DND-41 (cell line): Measurements from ENCODE around the gene VPS35L.

Experiments
- ATAC-seq: fragments of 200-7000 bp; cut with Tn5 transposase; 3 replicates; pipeline ENCODE4 v1.9.1; 2021; ENCODE audit warnings: low read depth; ENCODE audit not compliant: insufficient read depth
- DNase-seq: peaks from one replicate; pipeline ENCODE4 v3.0.0-alpha.2; 2020
- H2AFZ ChIP-seq: 2 replicates; pipeline ENCODE4 v1.6.0; 2012; ENCODE audit warnings: low read depth, low read length
- H3K27ac ChIP-seq: 2 replicates; pipeline ENCODE4 v1.5.1; 2012; ENCODE audit warnings: low read length, inconsistent platforms
- H3K27me3 ChIP-seq: fragments of 200-600 bp; sonication (generic); 2 replicates; pipeline ENCODE4 v1.6.0; 2012; ENCODE audit warnings: low read length, mild to moderate bottlenecking, inconsistent platforms; ENCODE audit not compliant: insufficient read depth, poor library complexity
- H3K36me3 ChIP-seq: 2 replicates; pipeline ENCODE4 v1.5.1; 2012; ENCODE audit warnings: low read length, inconsistent platforms; ENCODE audit not compliant: insufficient read depth
- H3K4me1 ChIP-seq: 2 replicates; pipeline ENCODE4 v1.5.1; 2012; ENCODE audit warnings: mild to moderate bottlenecking, low read length; ENCODE audit not compliant: insufficient read depth
- H3K4me2 ChIP-seq: 2 replicates; pipeline ENCODE4 v1.6.0; 2012; ENCODE audit warnings: mild to moderate bottlenecking, moderate library complexity, low read length, inconsistent platforms; ENCODE audit not compliant: insufficient read depth
- H3K4me3 ChIP-seq, 2 experiments: fragments of 200-600 bp in 1 of 2; shearing (Covaris generic) in 1 of 2; 2 replicates each; pipeline ENCODE4 v1.5.1; 2012 to 2016; ENCODE audit warnings: inconsistent platforms in 2 of 2, low read length in 2 of 2, mild to moderate bottlenecking in 2 of 2, low read depth in 1 of 2, moderate library complexity in 1 of 2
- H3K79me2 ChIP-seq: 2 replicates; pipeline ENCODE4 v1.6.0; 2012; ENCODE audit warnings: low read length, inconsistent platforms; ENCODE audit not compliant: insufficient read depth
- H3K9ac ChIP-seq: 2 replicates; pipeline ENCODE4 v1.6.0; 2012; ENCODE audit warnings: low read depth, mild to moderate bottlenecking, inconsistent platforms, low read length, moderate library complexity
- H3K9me3 ChIP-seq: 2 replicates; pipeline ENCODE4 v1.5.1; 2012; ENCODE audit warnings: low read length, moderate library complexity, mild to moderate bottlenecking, inconsistent platforms; ENCODE audit not compliant: insufficient read depth, severe bottlenecking
- H4K20me1 ChIP-seq: 2 replicates; pipeline ENCODE4 v1.6.0; 2012; ENCODE audit warnings: low read length; ENCODE audit not compliant: insufficient read depth
- CTCF ChIP-seq: IDR thresholded peaks from 2 replicates; pipeline ENCODE4 v1.5.1; 2012; ENCODE audit warnings: borderline replicate concordance, low read length, moderate library complexity, mild to moderate bottlenecking; ENCODE audit not compliant: poor library complexity, severe bottlenecking; ENCODE audit errors: extremely low read depth
- EZH2 ChIP-seq: IDR thresholded peaks from 3 replicates; pipeline ENCODE4 v1.6.1; 2012; ENCODE audit warnings: borderline replicate concordance, low read depth, mild to moderate bottlenecking, moderate library complexity, low read length, inconsistent platforms; ENCODE audit not compliant: severe bottlenecking

Gene VPS35L

GRCh38 chr16:19599968-19600716 lies 44.6 kb downstream of the VPS35L start:
- no peaks in the 10 kb centered on the region for H3K79me2 ChIP-seq
- peaks cover 7% of the 10 kb centered on the region; the same call in 1 of the 2 replicates for H4K20me1 ChIP-seq
- no peaks in the 10 kb centered on the region for H3K4me1 ChIP-seq
- no peak overlapping the region for H3K4me2 ChIP-seq
- no peak overlapping the region for H2AFZ ChIP-seq
- peaks cover 44% of the 10 kb centered on the region; the same call in 1 of the 2 replicates for H3K36me3 ChIP-seq
- no peak overlapping the region for H3K4me3 ChIP-seq
- H3K9me3 ChIP-seq = no peaks in the 10 kb centered on the region
- H3K27ac ChIP-seq = no peak overlapping the region
- no peak for ATAC-seq
- H3K27me3 ChIP-seq = no peaks in the 10 kb centered on the region
- TF ChIP-seq EZH2 (no peak), CTCF (no peak)
- no peak overlapping the region for H3K9ac ChIP-seq
- no peak for DNase-seq

DNA sequence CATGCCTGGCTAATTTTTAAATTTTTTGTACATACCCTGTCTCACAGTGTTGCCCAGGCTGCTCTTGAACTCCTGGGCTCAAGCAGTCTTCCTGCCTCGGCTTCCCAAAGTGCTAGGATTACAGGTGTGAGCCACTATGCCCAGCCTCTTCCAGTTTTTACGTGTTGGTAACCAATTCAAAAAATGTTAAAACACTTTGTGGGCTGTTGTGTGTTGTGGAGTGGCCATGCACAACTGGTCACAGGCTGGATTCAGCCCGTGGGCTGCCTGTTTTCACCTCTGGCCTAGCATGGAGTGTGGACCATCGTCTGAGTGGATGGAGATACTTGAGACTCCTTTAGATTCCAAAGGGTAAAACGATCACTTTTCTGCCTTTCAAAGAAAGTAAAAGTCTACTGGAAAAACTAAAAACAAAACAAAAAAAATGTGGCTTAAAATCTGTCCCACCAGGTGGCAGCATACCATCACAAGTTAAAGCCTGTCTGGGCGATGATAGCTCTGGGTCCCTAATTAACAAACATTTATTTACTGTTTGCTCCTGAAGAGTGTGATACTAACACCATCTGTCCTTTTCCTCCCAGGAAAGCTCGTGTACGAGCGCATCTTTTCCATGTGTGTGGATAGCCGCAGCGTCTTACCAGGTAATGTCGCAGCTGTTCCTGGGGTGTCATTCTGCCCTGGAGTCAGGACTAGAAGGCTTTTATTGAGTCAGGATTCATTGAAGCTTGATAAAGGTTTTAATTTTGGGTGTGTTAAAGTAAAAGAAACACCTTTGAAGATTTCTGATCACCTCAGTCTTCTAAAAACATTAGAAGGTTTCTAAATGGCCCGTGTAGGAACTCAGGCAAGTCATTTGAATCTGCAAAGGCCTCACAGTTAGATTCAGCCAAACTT lies 45.8 kb downstream of the VPS35L start:
- ATAC-seq = no peak
- no peaks in the 10 kb centered on the region for H3K79me2 ChIP-seq
- no peaks in the 10 kb centered on the region for H3K4me1 ChIP-seq
- TF ChIP-seq CTCF (peak; percentile 67), EZH2 (no peak)
- peaks cover 7% of the 10 kb centered on the region; the same call in 1 of the 2 replicates for H4K20me1 ChIP-seq
- H3K9ac ChIP-seq = no peak overlapping the region
- no peak overlapping the region for H3K27ac ChIP-seq
- no peaks in the 10 kb centered on the region for H3K27me3 ChIP-seq
- no peak overlapping the region for H2AFZ ChIP-seq
- DNase-seq = peak; percentile 46
- H3K9me3 ChIP-seq = no peaks in the 10 kb centered on the region
- H3K36me3 ChIP-seq = peaks cover 51% of the 10 kb centered on the region; the same call in 1 of the 2 replicates
- H3K4me2 ChIP-seq = no peak overlapping the region
- no peak overlapping the region for H3K4me3 ChIP-seq

- no peaks in the 10 kb centered on the region for H3K79me2 ChIP-seq
- TF ChIP-seq CTCF (no peak), EZH2 (no peak)
- H3K27me3 ChIP-seq = no peaks in the 10 kb centered on the region
- no peak overlapping the region for H3K4me2 ChIP-seq
- H2AFZ ChIP-seq = no peak overlapping the region
- H4K20me1 ChIP-seq = no peaks in the 10 kb centered on the region
- no peaks in the 10 kb centered on the region for H3K4me1 ChIP-seq
- H3K9me3 ChIP-seq = no peaks in the 10 kb centered on the region
- H3K27ac ChIP-seq = no peak overlapping the region
- ATAC-seq = no peak
- no peak for DNase-seq
- H3K4me3 ChIP-seq = no peak overlapping the region
- no peak overlapping the region for H3K9ac ChIP-seq
- H3K36me3 ChIP-seq = peaks cover 63% of the 10 kb centered on the region
Observed at GRCh38 chr16:19604911-19605310, 49.4 kb downstream of the VPS35L start.
